NCI-H2029 treated with DMSO at 0.1 percent for 48 hours (cell line): ENCODE measurements around the gene EXOC8.

ENCODE experiments used
- DNase-seq: peaks from one replicate; lab custom pipeline; 2025; lab: John Stamatoyannopoulos, UW

The EXOC8 gene, protein sequence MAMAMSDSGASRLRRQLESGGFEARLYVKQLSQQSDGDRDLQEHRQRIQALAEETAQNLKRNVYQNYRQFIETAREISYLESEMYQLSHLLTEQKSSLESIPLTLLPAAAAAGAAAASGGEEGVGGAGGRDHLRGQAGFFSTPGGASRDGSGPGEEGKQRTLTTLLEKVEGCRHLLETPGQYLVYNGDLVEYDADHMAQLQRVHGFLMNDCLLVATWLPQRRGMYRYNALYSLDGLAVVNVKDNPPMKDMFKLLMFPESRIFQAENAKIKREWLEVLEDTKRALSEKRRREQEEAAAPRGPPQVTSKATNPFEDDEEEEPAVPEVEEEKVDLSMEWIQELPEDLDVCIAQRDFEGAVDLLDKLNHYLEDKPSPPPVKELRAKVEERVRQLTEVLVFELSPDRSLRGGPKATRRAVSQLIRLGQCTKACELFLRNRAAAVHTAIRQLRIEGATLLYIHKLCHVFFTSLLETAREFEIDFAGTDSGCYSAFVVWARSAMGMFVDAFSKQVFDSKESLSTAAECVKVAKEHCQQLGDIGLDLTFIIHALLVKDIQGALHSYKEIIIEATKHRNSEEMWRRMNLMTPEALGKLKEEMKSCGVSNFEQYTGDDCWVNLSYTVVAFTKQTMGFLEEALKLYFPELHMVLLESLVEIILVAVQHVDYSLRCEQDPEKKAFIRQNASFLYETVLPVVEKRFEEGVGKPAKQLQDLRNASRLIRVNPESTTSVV

DNA sequence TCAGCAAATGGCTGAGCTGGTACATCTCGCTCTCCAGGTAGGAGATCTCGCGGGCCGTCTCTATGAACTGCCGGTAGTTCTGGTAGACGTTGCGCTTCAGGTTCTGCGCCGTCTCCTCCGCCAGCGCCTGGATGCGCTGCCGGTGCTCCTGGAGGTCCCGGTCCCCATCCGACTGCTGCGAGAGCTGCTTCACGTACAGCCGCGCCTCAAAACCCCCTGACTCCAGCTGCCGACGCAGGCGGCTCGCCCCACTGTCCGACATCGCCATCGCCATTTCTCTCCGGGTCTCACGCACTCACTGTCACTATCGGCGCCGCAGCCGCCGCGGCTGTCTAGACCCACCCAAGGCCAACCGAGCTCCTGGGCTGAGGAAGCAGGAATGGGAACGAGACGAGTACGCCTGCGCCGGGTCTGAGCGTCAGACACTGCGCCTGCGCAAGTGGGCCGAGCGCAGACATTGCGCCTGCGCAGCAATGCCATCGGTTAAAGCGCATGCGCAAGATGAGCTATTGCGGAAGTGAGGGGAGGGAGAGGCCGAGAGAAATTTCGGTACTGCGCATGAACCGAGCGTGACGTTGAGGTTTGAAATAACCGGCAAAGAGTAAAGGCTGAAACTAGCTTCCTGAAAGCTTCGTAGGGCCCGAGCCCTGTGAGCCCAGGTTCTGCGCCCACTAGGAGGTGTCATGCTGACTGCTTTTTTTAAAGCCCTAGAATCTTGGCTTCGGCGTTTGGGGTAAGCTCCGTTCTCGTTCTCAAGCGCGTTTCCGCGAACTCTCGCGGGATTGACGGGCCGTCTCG is at the start of gene EXOC8:
TSS of gene EXOC8 (minus strand) at position 381 of the 798 bp plus-strand sequence. CDS start at position 274, 107 bp downstream.
- peak; percentile 86 for DNase-seq

DNA sequence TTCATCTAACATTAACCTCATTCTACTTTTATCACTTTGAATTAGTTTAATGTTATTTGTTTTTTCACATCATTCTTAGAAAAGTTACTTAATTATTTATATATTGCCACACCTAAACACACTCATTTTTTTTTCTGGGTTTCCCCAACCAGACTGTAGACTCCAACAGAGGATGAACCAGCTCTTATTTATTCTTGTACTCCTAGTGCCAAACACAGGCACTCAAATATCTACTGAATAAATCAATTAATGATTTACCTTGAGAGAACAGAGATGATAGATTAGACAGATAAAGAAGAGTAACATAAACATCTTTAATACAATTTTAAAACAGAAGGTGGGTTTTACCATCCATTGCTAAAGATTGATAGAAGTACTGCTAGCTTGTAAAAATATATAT is 48.8 kb upstream of the EXOC8 start:
- no peak for DNase-seq

DNA sequence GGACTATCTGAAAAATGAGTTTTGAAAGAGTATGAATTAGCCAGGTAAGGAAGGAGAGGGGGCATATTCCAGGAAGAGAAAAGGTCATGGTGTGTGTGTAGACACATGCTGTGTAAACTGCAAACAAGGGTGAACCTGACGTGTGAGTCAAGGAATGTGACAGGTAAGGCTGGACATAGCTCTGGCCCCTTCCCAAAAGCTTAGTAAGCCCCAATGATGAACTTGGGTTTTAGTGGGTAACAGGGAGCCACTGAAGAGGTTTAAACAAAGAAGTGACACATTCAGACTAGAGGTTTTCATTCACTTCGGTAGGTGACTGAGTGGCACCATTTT is 47.7 kb upstream of the EXOC8 start:
- no peak for DNase-seq

DNA sequence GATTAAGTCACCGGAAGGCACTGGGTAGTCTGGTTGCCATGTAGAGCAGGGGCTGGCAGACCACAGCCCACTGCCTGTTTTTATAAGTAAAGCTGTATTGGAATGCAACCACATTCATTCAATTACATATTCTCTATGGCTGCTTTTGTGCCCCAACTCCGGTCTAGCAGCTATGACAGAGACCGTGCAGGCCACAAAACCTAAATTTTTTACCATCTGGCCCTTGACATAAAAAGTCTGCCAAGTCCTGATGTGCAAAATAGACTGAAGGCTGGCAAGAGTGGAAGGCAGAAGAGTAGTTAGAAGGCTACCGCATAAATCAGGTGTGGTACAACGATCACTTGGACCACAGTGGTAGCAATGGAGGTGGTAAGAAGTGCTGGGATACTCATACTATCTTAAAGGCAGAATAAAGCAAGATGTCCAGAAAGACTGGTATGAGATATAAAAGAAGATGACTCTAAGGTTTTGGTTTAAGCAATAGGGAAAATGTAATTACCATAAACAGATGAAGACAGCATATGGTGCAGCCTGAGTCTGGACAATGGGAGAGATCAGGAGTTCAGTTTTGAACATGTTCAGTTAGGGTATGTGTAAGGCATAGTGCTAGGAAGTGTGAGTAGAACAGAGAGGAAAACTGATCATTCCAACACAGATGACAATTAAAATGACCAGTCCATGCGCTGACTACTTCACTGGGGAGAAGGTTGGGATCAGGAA is 47.2 kb upstream of the EXOC8 start:
- DNase-seq = no peak

DNA sequence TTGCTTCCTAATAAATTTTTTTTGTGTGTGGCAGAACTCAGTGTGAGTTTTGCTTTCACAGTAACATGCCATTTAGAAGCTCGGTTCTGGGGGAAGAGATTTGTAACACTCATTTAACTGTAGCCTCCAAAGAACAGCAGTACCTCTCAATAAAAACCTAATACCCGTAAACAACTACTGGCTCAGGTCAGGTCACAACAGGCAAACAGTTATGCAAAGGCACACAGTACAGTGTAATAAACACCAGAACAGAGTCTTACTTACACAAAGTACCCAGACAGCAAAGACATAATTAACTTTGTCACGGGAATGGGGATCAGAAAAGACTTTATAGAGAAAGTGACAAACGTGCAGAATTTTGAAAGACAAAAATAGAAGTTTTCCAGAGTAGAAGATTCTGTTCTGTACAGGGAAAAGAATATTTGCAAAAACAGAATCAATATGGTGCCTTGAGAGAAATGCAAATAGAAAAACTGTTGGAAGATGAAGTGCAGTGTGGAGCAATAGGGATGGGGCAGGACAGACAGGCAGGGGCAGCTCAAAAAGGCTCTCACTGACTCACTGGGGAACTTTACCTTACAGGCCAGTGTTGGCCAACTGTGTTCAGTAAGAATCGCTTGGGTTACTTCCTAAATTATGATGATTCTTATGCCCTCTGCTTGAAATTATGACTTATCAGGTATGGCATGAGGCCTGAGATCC is 45.7 kb upstream of the EXOC8 start:
- DNase-seq = no peak

DNA sequence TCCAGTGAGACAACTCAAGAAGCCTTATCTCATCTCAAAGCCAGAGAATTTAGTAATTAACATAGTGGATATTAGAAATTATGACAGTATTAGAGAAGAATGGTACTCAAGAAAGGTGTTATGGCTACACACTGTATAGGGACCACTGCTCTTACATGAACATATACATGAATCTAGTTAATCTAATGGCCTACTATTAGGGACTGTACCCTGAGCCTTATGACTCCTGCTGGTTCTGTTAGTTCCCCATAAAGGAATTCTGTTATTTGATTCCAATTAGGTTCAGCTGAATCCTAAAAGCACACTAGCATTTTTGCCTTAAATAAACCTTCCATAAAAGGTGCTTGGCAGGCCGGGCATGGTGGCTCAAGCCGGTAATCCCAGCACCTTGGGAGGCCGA is 44.8 kb upstream of the EXOC8 start:
- no peak for DNase-seq

DNA sequence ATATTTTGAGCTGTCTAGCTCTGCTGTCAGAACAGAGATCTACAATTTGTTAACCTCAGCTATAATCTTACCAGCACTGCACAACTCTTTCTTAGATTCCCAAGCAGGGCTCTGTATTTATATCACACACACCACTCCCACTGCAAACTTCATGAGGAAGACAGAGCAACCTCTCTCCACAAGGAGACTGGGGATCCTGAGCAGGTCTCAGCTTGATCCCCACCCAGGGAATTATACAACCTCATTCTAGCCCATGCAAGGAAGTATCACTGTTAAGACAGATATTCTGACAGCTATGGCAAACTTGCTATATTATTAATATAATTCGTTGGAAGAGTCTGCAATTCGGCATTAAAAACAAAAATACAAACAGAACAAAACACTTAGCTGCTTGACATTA is 44.1 kb upstream of the EXOC8 start:
- no peak for DNase-seq

DNA sequence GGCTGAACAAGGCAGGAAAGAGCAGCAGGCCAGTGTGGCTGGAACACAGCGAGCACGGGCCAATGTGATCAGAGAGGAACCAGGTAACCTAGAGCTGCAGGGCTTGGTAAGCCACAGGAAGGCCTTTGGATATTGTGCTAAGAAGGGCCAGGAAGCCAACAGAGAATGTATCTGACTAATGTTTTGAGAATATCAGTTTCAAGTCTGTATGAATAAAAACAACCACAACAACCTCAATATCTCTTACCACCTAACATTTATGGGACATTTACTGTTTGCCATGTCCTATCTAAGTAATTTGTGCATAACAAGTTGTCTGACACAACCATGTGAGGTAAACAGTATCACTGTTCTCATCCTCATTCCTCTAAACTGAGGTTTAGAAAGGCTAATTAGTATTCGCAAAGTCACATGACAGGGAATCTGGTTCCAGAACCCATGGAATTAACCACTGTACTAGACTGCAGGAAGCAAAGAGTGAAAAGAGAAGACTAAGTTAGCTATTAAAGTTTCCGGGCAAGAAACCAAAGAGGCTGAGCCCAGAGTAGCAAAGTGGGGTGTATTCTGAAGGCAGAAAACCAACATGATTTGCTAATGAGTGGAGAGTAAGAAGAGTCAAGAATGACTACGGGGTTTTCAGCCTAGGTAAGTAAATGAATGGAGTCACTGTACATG is 39.4 kb upstream of the EXOC8 start:
- DNase-seq = no peak

DNA sequence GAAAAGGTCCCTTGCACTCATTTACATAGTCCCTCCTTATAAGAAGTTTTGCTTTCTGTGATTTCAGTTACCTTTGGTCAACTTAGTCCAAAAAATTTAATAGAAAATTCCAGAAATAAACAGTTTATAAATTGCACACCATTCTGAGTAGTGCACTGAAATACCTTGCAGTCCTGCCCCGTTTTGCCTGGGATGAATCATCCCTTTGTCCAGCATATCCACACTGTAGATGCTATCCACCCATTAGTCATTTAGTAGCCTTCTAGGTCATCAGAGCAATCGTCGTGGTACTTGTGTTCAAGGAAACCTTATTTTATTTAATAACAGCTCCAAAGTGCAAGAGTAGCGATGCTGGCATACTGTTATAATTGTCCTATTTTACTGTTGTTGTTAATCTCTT is 38.4 kb upstream of the EXOC8 start:
- DNase-seq = no peak

DNA sequence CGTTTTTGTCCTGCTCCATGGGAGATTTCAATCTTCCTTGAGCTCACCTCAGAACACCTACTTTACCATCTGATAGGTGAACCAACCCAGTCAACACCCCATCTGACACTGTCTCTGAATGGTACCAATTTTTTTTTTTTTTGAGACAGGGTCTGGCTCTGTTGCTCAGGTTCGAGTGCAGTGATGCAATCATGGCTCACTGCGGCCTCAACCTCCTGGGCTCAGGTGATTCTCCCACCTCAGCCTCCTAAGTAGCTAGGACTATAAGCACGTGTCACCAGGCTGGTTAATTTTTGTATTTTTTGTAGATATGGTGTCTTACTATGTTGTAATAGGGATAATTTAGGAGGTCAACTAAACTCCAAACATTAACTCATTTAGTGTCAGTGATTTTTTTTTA is 36.7 kb upstream of the EXOC8 start:
- DNase-seq = no peak

DNA sequence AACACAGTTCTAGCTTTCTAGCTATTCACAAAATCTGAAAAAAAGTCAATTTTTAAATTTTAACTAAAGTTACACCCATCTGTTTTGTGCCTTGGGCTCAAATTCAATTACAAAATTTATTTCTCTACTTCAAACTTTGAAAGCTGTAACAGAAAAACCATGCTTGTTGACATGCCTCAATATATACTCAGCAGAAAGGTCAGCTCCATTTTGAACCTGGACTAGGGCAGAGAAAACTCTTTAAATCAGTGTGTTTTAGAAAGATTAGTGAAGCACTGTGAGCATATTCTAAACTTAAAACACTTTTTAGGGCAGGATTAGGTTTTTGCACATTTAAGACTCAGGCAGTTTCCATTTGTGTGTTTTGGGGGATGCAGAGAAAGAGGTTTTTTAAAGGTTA is 34.8 kb upstream of the EXOC8 start:
- no peak for DNase-seq

DNA sequence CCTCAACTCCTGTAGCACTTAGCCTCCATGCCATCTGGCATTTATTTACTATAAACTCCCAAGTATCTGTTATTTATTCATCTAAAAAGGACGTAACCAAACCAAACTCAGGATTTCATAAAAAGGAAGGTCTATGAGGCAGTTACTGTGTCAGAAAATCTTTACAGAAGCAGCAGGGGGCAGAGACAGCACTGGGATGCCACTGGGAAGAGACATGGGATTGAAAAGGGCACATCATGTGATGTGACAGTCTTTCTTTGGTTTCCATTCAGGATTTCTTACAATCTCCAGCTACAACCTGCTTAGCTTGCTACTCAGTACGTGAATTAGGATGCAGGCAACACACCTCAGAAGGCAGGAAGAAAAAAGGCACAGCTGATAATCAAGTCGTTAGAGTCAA is 31.6 kb upstream of the EXOC8 start:
- no peak for DNase-seq

DNA sequence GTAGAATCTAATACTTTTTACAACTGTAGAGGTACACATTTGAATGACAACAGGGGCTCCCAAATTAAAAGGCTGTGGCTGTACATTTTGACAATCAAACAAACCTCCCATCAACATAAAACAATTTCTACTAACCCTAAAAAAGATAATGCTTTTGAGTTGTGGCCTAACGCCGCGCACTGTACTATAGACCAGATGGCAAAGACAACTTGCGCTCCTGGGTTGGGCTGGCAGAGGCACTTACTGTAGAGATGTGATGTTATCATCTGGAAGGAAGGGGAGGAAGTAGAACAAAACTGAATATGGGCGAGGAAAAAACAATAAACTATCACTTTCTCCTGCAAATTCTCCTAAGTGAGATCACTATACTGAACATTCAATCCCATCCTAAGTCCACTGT is 26.5 kb upstream of the EXOC8 start:
- no peak for DNase-seq

DNA sequence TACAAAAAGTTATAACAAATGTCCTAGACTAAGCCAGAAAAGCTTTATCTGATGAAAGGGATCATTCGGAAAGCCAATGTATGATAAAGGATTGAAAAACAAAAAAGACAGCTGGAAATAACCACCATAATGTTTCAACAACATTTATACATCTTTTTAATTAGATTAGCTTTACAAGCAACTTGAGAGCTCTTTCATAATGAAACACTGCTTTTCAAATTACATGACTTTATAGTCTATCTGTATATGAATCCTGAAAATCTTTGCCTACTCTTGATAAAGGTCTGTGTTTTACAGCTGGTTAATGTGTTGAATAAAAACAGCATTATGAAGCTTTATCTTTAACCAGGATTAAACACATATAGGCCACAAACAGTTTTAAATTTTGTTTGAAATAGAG is 26.0 kb upstream of the EXOC8 start:
- DNase-seq = no peak

DNA sequence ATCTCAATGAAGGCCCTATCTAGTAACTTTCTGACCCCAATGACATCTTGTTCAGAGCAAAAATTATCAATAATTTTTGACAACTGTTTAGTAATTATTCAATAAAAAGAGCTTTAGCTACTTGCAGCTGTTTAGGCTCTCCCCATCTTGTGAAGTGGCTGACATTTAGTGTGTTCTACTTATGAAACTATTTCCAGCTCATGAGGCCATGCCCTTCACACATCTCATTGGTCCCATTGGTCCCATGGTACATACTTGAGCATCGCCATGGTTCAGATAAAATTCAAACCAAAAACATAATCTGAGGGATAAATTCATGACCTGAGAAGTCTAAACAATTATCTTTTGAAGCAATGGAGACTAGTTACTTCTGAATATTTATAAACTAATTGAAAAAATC is 24.7 kb upstream of the EXOC8 start:
- DNase-seq = no peak

DNA sequence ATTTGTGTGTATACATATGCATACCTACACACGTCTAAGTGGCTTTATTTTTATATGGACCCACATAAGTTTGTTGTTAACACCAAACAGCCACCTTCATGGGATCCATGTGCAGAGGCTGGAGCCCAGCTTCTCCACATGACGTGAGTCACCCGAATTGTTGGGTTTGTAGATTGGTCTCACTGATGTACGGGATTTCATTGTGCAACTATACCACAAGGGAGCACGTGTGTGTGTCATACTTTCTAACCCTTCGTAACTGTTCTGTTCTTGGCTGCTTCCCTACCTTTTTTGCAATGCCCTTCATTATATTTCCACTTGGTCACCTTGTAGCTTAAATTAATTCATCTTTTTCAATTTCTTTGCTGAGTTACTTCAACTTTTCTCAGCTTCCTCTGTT is 21.5 kb upstream of the EXOC8 start:
- no peak for DNase-seq

DNA sequence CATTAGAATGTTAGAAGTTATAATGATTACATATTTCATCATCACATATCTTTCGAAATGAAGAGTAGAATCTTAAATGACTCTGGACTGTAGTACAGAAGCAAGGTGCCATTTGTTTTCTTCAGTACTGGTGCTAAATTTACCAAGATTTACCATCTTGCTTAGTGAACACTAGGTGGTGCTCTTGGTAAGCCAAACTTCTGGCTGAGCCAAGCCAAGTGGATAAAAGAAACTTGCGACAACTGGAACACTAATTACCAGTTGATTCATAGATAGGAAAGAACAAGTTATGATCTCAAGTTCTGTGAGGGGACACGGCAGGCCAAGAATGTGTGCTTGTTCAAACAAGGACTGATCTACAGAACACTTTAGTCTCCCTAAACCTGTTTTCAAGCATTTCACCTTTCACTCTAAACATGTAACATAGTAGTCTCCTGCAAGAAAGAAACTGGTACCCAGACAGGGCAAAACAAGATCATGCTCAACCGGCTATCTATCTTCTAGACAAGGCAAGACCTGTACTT is 20.2 kb upstream of the EXOC8 start:
- peak; percentile 33 for DNase-seq

DNA sequence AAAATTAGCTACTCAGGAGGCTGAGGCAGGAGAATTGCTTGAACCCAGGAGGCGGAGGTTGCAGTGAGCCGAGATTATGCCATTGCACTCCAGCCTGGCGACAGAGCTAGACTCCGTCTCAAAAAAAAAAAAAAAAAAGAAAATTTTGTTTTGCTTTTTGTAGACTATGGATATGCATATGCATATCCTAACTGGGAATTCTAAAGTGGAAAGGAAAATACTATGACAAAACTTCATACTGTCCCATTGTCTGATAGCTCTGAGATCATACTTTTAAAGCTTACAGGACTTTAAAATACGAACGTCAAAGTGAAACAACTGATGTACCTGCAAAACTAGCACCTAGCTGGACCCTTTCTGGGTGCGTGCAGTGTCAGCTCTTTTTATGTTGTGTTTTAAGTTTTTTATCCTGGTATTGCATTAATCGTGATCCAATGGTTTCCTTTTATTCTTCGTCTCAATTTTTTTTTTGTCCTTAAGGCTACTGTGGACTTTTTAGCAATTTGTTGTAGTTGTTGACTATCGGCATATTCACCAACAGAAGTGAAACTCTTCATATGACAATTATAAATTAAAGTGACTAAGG is 19.6 kb upstream of the EXOC8 start:
- no peak for DNase-seq

DNA sequence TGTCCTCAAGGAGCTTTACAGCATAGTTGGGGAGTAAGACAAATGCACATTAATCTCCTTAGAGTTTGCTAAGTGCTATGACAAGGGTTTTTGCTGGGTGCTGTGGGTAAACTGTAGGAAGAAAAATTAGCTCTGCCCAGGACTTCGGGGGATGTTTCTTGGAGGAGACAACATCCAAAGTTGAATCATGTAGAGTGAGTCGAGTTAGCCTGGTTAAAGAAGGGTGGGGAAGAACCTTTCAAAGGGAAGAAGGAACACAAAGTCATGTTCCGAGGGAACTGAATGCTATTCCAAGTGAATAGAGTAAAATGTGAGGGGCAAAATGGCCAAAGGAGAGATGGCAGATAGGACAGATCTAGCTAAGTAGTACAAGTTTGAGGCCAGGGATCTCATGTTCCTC is 17.5 kb upstream of the EXOC8 start:
- no peak for DNase-seq

DNA sequence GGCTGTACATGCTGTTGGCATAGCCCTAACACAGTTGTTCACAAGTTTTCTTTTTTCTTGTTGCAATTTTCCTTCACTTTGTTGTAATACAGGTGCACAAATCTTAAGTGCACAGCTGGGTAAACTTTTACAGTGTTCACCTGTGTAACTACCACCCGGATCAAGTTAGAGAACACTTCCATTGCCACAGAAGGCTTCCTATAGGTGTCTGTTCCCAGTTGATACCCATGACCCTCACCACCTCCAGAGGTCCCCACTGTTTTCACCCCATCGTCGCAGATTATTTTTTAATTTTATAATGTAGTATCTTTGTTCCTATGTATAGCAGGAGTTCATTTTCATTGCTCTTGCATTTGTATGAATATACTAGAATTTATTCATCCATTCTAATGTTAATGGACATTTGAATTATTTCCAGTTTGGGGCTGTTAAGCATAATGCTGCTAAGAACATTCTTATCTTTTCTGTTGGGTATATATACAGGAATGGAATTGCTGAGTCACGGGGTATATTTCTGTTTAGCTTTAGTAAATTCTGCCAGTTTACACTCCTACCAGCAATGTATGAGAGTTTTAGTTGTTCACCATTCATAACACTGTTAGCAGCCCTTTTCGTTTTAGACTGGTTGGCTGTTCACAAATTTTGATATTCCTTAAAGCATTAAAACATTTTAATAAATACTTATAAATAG is 16.8 kb upstream of the EXOC8 start:
- DNase-seq = no peak
